T47D (cell line): ENCODE measurements around the gene FGD6.

Source experiments
- DNase-seq, 2 experiments: peaks; one replicate each; pipeline versions ENCODE4 v3.0.0 to v3.0.0-alpha.2; 2011 to 2012; ENCODE audit warnings: low read depth in 1 of 2, low spot score in 1 of 2
- JUND ChIP-seq: IDR thresholded peaks from 2 replicates; pipeline ENCODE4 v1.6.1; 2012; ENCODE audit warnings: low read depth
- in situ Hi-C: cut with HindIII; loops from 2 replicates; pipeline ENCODE4 v1.10.0; 2016; ENCODE audit warnings: low sequenced_read_pairs, low pct_unique_long_range_greater_than_20kb

Gene FGD6

DNA sequence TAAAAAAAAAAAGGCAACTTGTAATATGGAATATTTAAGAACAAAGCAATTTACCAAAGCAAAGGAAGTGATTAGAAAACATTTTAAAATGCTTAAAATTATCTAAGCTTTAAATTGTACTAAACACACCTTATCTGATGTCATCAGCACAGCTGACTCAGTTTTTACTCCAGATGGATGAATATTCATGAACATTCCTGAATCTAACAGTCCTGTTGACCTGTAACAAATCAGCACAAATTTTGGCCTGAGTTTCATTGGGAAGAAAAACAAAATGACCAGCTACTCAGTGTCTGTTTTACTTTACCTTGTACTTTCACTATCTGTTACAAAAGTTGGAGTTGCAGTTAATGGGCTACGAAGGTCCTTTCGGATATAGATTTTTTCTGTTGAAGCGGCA lies 159.8 kb downstream of the FGD6 start:
- DNase-seq: no peak
- in situ Hi-C loops: no loop called here
- no peak for TF ChIP-seq JUND

DNA sequence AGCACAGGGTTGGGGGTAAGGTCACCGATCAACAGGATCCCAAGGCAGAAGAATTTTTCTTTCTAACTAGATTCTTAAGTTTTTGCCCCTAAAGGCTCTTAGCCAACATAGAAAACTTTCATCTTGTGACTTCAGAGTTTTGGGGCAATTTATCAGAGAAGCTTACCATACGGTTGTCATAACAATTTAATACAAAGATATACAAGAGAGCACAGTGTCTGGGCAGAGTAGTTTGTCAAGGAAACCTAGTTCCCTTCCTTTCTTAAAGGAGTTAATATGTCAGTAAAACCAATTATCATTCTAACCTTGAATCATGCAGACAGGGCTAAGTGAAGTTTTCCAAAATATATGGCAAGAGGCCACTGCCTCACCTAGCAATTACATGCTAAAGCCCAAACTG lies 162.2 kb downstream of the FGD6 start:
- in situ Hi-C loops: no loop called here
- no peak for DNase-seq
- TF ChIP-seq JUND: no peak

- TF ChIP-seq JUND: no peak
- in situ Hi-C loops: no loop called here
- no peak for DNase-seq
Observed at GRCh38 chr12:95054206-95054605, 163.1 kb downstream of the FGD6 start.

- DNase-seq: no peak
- in situ Hi-C loops: no loop called here
- TF ChIP-seq JUND: no peak
Observed at GRCh38 chr12:95051241-95051640, 166.0 kb downstream of the FGD6 start.

DNA sequence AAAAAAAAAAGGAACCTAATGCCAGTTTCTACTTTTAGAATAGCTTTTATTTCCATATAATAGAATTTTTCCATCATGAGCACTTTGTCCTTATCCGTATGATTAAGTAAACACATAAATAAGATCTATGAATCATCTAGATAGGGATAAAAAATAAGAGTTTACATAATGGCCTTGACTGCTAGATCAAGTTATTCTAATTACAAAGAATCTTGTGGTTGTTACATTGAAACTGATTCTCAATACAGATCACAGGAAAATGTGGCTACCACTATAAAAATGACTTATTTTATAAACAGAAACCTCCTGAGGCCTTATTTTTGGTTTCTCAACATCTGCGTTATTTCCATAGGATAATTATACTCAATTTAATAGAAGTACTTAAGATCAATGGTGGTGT lies 179.4 kb downstream of the FGD6 start:
- no peak for DNase-seq
- no peak for TF ChIP-seq JUND
- in situ Hi-C loops: no loop called here

DNA sequence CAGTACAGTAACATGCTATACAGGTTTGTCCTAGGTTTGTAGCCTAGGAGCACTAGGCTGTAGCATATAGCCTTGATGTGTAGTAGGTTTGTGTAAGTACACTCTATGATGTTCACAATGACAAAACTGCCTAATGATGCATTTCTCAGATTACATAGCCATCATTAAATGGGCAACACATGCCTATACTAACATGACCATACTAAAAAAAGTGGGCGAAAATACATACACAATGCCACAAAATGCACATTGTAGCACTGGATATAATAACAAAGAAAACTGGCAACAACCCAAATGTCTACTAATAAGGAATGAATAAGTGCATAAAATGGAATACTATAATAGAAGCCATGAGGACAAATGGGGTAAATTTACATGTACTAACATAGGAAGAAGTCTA lies 182.5 kb downstream of the FGD6 start:
- in situ Hi-C loops: no loop called here
- no peak for DNase-seq
- no peak for TF ChIP-seq JUND
